H9 (cell line): ENCODE measurements around the gene F13A1. TPM values are rescaled to one million over a fixed set of nuclear protein-coding genes. Genes with fewer than 3 reads are reported as not detected.

ENCODE experiments used
- DNase-seq: peaks from one replicate; pipeline ENCODE4 v3.0.0-alpha.2; 2017
- H2AFZ ChIP-seq: one replicate; pipeline ENCODE4 v1.6.1; 2013; ENCODE audit warnings: mild to moderate bottlenecking, low read length, control low read depth, moderate library complexity
- H2AK5ac ChIP-seq: 2 replicates; pipeline ENCODE4 v1.6.1; 2013; ENCODE audit warnings: low read length, control low read depth, mixed read lengths; ENCODE audit not compliant: insufficient read length
- H2BK120ac ChIP-seq: one replicate; pipeline ENCODE4 v1.6.1; 2013; ENCODE audit warnings: low read depth, mild to moderate bottlenecking, low read length, control low read depth, inconsistent platforms; ENCODE audit not compliant: poor library complexity, severe bottlenecking
- H2BK12ac ChIP-seq: 2 replicates; pipeline ENCODE4 v1.6.1; 2013; ENCODE audit warnings: low read length, control low read depth, mixed read lengths, low read depth; ENCODE audit not compliant: insufficient read length
- H2BK15ac ChIP-seq: 2 replicates; pipeline ENCODE4 v1.6.1; 2013; ENCODE audit warnings: low read depth, low read length, control low read depth
- H2BK20ac ChIP-seq: one replicate; pipeline ENCODE4 v1.6.1; 2013; ENCODE audit warnings: low read depth, mild to moderate bottlenecking, low read length, control low read depth, inconsistent platforms; ENCODE audit not compliant: poor library complexity, severe bottlenecking
- H2BK5ac ChIP-seq: 2 replicates; pipeline ENCODE4 v1.6.1; 2013; ENCODE audit warnings: low read length, control low read depth, mixed read lengths; ENCODE audit not compliant: insufficient read length
- H3K14ac ChIP-seq: 2 replicates; pipeline ENCODE4 v1.6.1; 2013; ENCODE audit warnings: low read length, control low read depth; ENCODE audit not compliant: insufficient read depth
- H3K18ac ChIP-seq: 2 replicates; pipeline ENCODE4 v1.6.1; 2013; ENCODE audit warnings: low read depth, mild to moderate bottlenecking, mixed read lengths, low read length, control low read depth; ENCODE audit not compliant: insufficient read length
- H3K23ac ChIP-seq: 2 replicates; pipeline ENCODE4 v1.6.1; 2013; ENCODE audit warnings: low read length, control low read depth, mixed read lengths, low read depth; ENCODE audit not compliant: insufficient read length
- H3K23me2 ChIP-seq: 2 replicates; pipeline ENCODE4 v1.6.1; 2013; ENCODE audit warnings: low read depth, mild to moderate bottlenecking, mixed read lengths, low read length, control low read depth; ENCODE audit not compliant: insufficient read length, poor library complexity, severe bottlenecking
- H3K27ac ChIP-seq: 2 replicates; pipeline ENCODE4 v1.5.1; 2013; ENCODE audit warnings: low read length, control low read depth, mixed read lengths, low read depth; ENCODE audit not compliant: insufficient read length
- H3K27me3 ChIP-seq: 2 replicates; pipeline ENCODE4 v1.6.1; 2013; ENCODE audit warnings: low read length, control low read depth, inconsistent platforms; ENCODE audit not compliant: insufficient read depth
- H3K4ac ChIP-seq: 2 replicates; pipeline ENCODE4 v1.6.1; 2013; ENCODE audit warnings: low read depth, mild to moderate bottlenecking, control low read depth, inconsistent platforms, low read length, moderate library complexity
- H3K4me1 ChIP-seq: 2 replicates; pipeline ENCODE4 v1.6.1; 2013; ENCODE audit warnings: low read length, control low read depth, inconsistent platforms; ENCODE audit not compliant: insufficient read depth
- H3K4me2 ChIP-seq: 2 replicates; pipeline ENCODE4 v1.6.1; 2013; ENCODE audit warnings: low read length, control low read depth, mixed read lengths; ENCODE audit not compliant: insufficient read length, insufficient read depth
- H3K56ac ChIP-seq: 2 replicates; pipeline ENCODE4 v1.6.1; 2013; ENCODE audit warnings: low read depth, mild to moderate bottlenecking, mixed read lengths, low read length, control low read depth; ENCODE audit not compliant: insufficient read length
- H3K79me1 ChIP-seq: 2 replicates; pipeline ENCODE4 v1.6.1; 2013; ENCODE audit warnings: low read depth, mild to moderate bottlenecking, moderate library complexity, low read length, control low read depth, inconsistent platforms; ENCODE audit not compliant: insufficient read depth, poor library complexity, severe bottlenecking
- H3K79me2 ChIP-seq: 2 replicates; pipeline ENCODE4 v1.6.1; 2013; ENCODE audit warnings: low read length, control low read depth, inconsistent platforms; ENCODE audit not compliant: insufficient read depth
- H3K9ac ChIP-seq: 2 replicates; pipeline ENCODE4 v1.6.1; 2013; ENCODE audit warnings: low read length, control low read depth, mixed read lengths; ENCODE audit not compliant: insufficient read length; ENCODE audit errors: extremely low read depth
- H3K9me3 ChIP-seq: one replicate; pipeline ENCODE4 v1.6.1; 2013; ENCODE audit warnings: low read depth, low read length, inconsistent platforms; ENCODE audit not compliant: control insufficient read depth
- H3T11ph ChIP-seq: one replicate; pipeline ENCODE4 v1.6.1; 2013; ENCODE audit warnings: mild to moderate bottlenecking, low read length, control low read depth, inconsistent platforms
- H4K20me1 ChIP-seq: one replicate; pipeline ENCODE4 v1.6.1; 2013; ENCODE audit not compliant: control insufficient read depth, insufficient read length, insufficient read depth
- H4K5ac ChIP-seq: 2 replicates; pipeline ENCODE4 v1.6.1; 2013; ENCODE audit warnings: low read depth, mild to moderate bottlenecking, mixed read lengths, low read length, control low read depth; ENCODE audit not compliant: insufficient read length
- H4K8ac ChIP-seq: replicated peaks from 2 replicates; pipeline ENCODE4 v1.6.1; 2013; ENCODE audit warnings: low read length, control low read depth, mixed read lengths, low read depth; ENCODE audit not compliant: insufficient read length
- H4K91ac ChIP-seq: 2 replicates; pipeline ENCODE4 v1.6.1; 2013; ENCODE audit warnings: low read depth, mild to moderate bottlenecking, moderate library complexity, mixed read lengths, low read length, control low read depth; ENCODE audit not compliant: insufficient read length
- H3K27ac Mint-ChIP-seq, 3 experiments: 2 replicates in 2 of 3; 3 replicates in 1 of 3; pipeline ENCODE4 v1.8.0; 2020 to 2021; ENCODE audit warnings: mixed read lengths in 3 of 3, mild to moderate bottlenecking in 1 of 3, moderate library complexity in 1 of 3
- H3K27me3 Mint-ChIP-seq: 2 replicates; pipeline ENCODE4 v1.8.0; 2021; ENCODE audit warnings: low read depth, mild to moderate bottlenecking, moderate library complexity, mixed read lengths
- H3K36me3 Mint-ChIP-seq, 3 experiments: 2 replicates in 2 of 3; 3 replicates in 1 of 3; pipeline ENCODE4 v1.8.0; 2020 to 2021; ENCODE audit warnings: low read depth in 3 of 3, mixed read lengths in 3 of 3; ENCODE audit not compliant: insufficient read depth in 1 of 3
- H3K4me1 Mint-ChIP-seq, 2 experiments: 2 replicates each; pipeline ENCODE4 v1.8.0; 2020; ENCODE audit warnings: mixed read lengths in 2 of 2
- H3K4me3 Mint-ChIP-seq, 2 experiments: 2 replicates in 1 of 2; 3 replicates in 1 of 2; pipeline ENCODE4 v1.8.0; 2020 to 2021; ENCODE audit warnings: mild to moderate bottlenecking in 2 of 2, mixed read lengths in 2 of 2, moderate library complexity in 1 of 2
- H3K9me3 Mint-ChIP-seq, 2 experiments: 2 replicates in 1 of 2; 3 replicates in 1 of 2; pipeline ENCODE4 v1.8.0; 2020; ENCODE audit warnings: mild to moderate bottlenecking in 2 of 2, mixed read lengths in 2 of 2, moderate library complexity in 1 of 2
- CTCF ChIP-seq: fragments of 200-600 bp; sonication (generic); conservative IDR thresholded peaks from 3 replicates; pipeline ENCODE4 v1.8.0; 2021; ENCODE audit warnings: antibody characterized with exemption, mild to moderate bottlenecking
- WGBS: extraction: QIAGEN DNeasy Blood & Tissue Kit; methylation state at CpG from one replicate; pipeline ENCODE4 v1.1.7; 2013; ENCODE audit warnings: missing lambda C conversion rate, low lambda C conversion rate, mixed read lengths; ENCODE audit not compliant: insufficient read length; ENCODE audit errors: extremely low coverage; 5-methylcytosine and 5-hydroxymethylcytosine counted together
- total RNA-seq: library from RNA; stranded (reverse); gene quantifications from 2 replicates; pipeline ENCODE4 v1.2.1, GENCODE V29; 2021

Gene F13A1
- total RNA-seq, 1 experiment from 2014 or later: 0.15 TPM

- no peak overlapping the region for H2AK5ac ChIP-seq
- H3K9me3 ChIP-seq: no peaks in the 10 kb centered on the region
- H3K79me2 ChIP-seq: no peaks in the 10 kb centered on the region
- no peak overlapping the region for H2BK5ac ChIP-seq
- H2BK12ac ChIP-seq: no peak overlapping the region
- no peak overlapping the region for H3K14ac ChIP-seq
- Mint-ChIP-seq H3K4me3 (peak overlapping the region; percentile 62 to 80), H3K4me1 (peaks cover 24 to 27% of the 10 kb centered on the region in 2 experiments), H3K36me3 (no peaks in the 10 kb centered on the region), H3K27me3 (peaks cover 56% of the 10 kb centered on the region), H3K27ac (no peak overlapping the region), H3K9me3 (no peaks in the 10 kb centered on the region)
- WGBS: no CpG with 5 or more reads among the region's 4 CpGs
- H3T11ph ChIP-seq: no peak overlapping the region
- DNase-seq: peak; percentile 34
- no peak overlapping the region for H3K56ac ChIP-seq
- H3K27me3 ChIP-seq: no peaks in the 10 kb centered on the region; the same call in 1 of the 2 replicates
- no peak overlapping the region for H3K18ac ChIP-seq
- H3K23me2 ChIP-seq: peaks cover 10% of the 10 kb centered on the region
- no peak overlapping the region for H4K5ac ChIP-seq
- H2BK20ac ChIP-seq: no peak overlapping the region
- H2BK120ac ChIP-seq: no peak overlapping the region
- no peak overlapping the region for H3K27ac ChIP-seq
- H2AFZ ChIP-seq: no peak overlapping the region
- H3K23ac ChIP-seq: no peak overlapping the region
- no peak overlapping the region for H4K8ac ChIP-seq
- H3K9ac ChIP-seq: no peak overlapping the region
- TF ChIP-seq CTCF: no peak
- no peak overlapping the region for H4K91ac ChIP-seq
- H4K20me1 ChIP-seq: no peaks in the 10 kb centered on the region
- H3K79me1 ChIP-seq: no peaks in the 10 kb centered on the region
- H2BK15ac ChIP-seq: no peak overlapping the region
- H3K4ac ChIP-seq: no peak overlapping the region
- peak overlapping the region; percentile 80 for H3K4me2 ChIP-seq
- 0 out of 2 replicates have a peak, but pooled peaks cover 2% of the 10 kb centered on the region for H3K4me1 ChIP-seq
Measured at GRCh38 chr6:6320901-6321300, 439 bp upstream of the F13A1 start.
